BLaER1 treated with 17β-estradiol and CSF1 and Interleukin-3, amounts not matched to agents 10 nM and 100 nM (cell line): ENCODE results near the gene DNAH3.
"Not testable (repeated sequence)": the region's sequence is repeated elsewhere in the genome, so short reads cannot be mapped to it uniquely, and the experiment has no call there.

Source experiments
- H3K27ac ChIP-seq, 11 experiments: shearing (Covaris generic); formaldehyde crosslinking; 2 replicates each; pipeline ENCODE4 v1.8.1; 2022
- H3K27me3 ChIP-seq, 11 experiments: shearing (Covaris generic); formaldehyde crosslinking; 2 replicates each; pipeline ENCODE4 v1.8.1; 2022
- H3K36me3 ChIP-seq, 11 experiments: shearing (Covaris generic); formaldehyde crosslinking; 2 replicates each; pipeline ENCODE4 v1.8.1; 2022
- H3K4me1 ChIP-seq, 10 experiments: shearing (Covaris generic); formaldehyde crosslinking; 2 replicates each; pipeline ENCODE4 v1.8.1; 2022
- H3K4me2 ChIP-seq, 11 experiments: shearing (Covaris generic); formaldehyde crosslinking; 2 replicates each; pipeline ENCODE4 v1.8.1; 2022
- H3K4me3 ChIP-seq, 10 experiments: shearing (Covaris generic); formaldehyde crosslinking; 2 replicates each; pipeline ENCODE4 v1.8.1; 2022
- H3K9ac ChIP-seq, 11 experiments: shearing (Covaris generic); formaldehyde crosslinking; 2 replicates each; pipeline ENCODE4 v1.8.1; 2022
- H3K9me3 ChIP-seq, 11 experiments: shearing (Covaris generic); formaldehyde crosslinking; replicated peaks in 1 of 11; 2 replicates each; pipeline ENCODE4 v1.8.1; 2022
- H4K20me1 ChIP-seq, 11 experiments: shearing (Covaris generic); formaldehyde crosslinking; 2 replicates each; pipeline ENCODE4 v1.8.1; 2022
- Cebpa-rat ChIP-seq, 11 experiments: shearing (Covaris generic); IDR thresholded peaks; 2 replicates each; pipeline ENCODE4 v1.8.1; 2022

DNAH3 gene

DNA sequence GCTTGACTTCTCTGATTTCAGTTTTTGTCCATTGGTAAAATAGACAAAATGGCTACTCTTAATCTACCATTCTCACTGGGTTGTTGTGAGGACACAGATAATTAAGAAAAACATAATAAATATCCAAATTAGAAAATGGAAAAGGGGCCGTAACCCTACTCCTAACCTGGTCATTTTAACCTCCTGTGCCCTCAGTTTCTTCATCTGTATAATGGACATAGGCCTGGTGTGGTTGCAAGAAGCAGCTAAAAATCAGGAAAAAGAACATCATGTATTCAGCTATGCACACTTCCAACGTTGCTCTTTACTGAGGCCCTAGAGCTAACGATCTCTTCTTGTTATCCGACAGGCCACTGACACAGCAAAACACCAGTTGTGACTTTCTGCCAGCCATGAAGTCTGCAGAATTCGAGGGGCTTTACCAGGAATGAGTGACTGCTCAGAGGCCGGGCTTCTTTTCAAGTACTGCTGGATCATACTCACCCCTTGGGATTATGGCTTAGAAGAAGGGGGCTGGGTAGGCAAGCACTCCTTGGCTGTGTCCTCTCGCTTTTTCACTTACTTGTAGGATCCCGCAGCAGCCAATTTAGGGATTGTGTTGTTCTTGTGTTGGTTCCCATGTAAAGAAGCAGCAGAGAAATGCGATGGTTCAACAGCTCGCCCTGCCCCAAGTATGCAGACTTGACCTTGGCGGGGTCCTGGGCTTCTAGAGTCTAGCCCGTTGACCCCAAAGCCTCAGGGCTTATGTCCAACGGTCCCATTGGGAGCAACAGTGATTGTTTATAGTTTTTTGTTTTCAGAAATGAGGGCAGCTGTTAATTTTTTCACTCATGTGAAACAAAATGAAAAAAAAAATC lies 28.7 kb upstream of the DNAH3 start:
- Histone ChIP-seq H3K27ac (no peak overlapping the region), H3K36me3 (peaks cover 82 to 100% (median 93%) of the 10 kb centered on the region in 11 experiments)

DNA sequence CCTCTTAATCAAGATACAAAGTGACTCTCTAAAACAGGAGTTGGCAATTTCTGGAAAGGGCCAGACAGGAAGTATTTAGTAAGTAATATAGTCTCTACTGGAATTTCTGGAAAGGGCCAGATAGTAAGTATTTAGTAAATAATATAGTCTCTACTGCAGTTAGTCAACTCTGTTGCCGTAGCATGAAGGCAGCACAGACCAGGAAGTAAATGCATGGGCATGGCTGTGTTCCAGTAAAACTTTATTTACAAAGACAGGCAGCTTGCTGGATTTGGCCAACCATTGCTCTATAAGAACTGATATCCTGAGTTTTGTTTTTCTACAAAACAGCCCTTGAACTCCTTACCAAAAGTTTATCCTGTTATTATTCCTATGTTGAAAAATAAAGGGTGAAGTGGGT lies 24.8 kb upstream of the DNAH3 start:
- Histone ChIP-seq H3K9ac (no peak overlapping the region), H3K27ac (no peak overlapping the region), H3K4me2 (no peak overlapping the region), H4K20me1 (no peaks in the 10 kb centered on the region), H3K27me3 (no peaks in the 10 kb centered on the region), H3K4me1 (no peaks in the 10 kb centered on the region), H3K9me3 (peaks cover 19 to 30% (median 24%) of the 10 kb centered on the region in 11 experiments), H3K36me3 (peaks cover 80 to 100% (median 97%) of the 10 kb centered on the region in 11 experiments), H3K4me3 (no peak overlapping the region)
- no peak for TF ChIP-seq Cebpa-rat (IDR thresholded peaks at IDR 0.05)

More for the DNA sequence above, 28.7 kb upstream of the DNAH3 start:
- no peak overlapping the region for H3K9ac ChIP-seq
- no peak for TF ChIP-seq Cebpa-rat (IDR thresholded peaks at IDR 0.05)
- no peaks in the 10 kb centered on the region for H4K20me1 ChIP-seq
- H3K4me2 ChIP-seq = no peak overlapping the region
- H3K9me3 ChIP-seq = peaks cover 59 to 69% (median 64%) of the 10 kb centered on the region in 11 experiments
- no peak overlapping the region for H3K4me3 ChIP-seq
- H3K4me1 ChIP-seq = peaks cover 0 to 4% (median 2%) of the 10 kb centered on the region in 10 experiments; a peak in 12 of 20 replicates
- no peaks in the 10 kb centered on the region for H3K27me3 ChIP-seq

DNA sequence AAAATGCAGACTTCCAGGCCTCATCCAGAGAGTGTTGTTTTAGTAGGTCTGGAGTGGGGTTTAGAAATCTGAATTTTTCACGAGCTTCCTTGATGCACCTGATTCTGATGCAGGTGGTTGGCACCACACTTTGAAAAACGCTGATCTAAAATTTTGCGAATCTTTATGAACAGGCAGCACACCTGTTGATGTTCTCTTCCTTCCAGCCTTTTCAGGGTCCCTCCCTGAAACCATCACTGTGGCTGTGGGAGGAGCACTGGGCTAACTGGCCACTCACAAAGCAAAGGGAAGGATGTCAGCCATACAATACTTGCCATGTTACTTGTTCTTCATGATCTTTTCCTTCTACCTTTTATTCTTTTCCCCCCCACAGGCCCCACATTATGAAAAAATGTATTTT lies 22.0 kb upstream of the DNAH3 start:
- Histone ChIP-seq H3K9me3 (peaks cover 0 to 2% (median 0%) of the 10 kb centered on the region in 11 experiments; a peak in 3 of 22 replicates), H3K36me3 (peaks cover 57 to 87% (median 83%) of the 10 kb centered on the region in 11 experiments), H3K4me2 (no peak overlapping the region)

GRCh38 chr16:21170116-21170515 lies 19.5 kb upstream of the DNAH3 start:
- not testable (repeated sequence) for H3K4me1 ChIP-seq, H4K20me1 ChIP-seq, H3K9ac ChIP-seq, H3K4me3 ChIP-seq, H3K27ac ChIP-seq, H3K9me3 ChIP-seq, H3K27me3 ChIP-seq, H3K4me2 ChIP-seq
- peaks cover 59 to 88% (median 81%) of the 10 kb centered on the region in 11 experiments for H3K36me3 ChIP-seq

More for the DNA sequence above, 22.0 kb upstream of the DNAH3 start:
- H3K4me3 ChIP-seq = no peak overlapping the region
- H3K27me3 ChIP-seq = no peaks in the 10 kb centered on the region
- H3K4me1 ChIP-seq = 0 out of 20 replicates have a peak, but pooled peaks cover 0 to 6% (median 0%) of the 10 kb centered on the region in 10 experiments
- no peak overlapping the region for H3K27ac ChIP-seq
- no peaks in the 10 kb centered on the region; a peak in 2 of 22 replicates for H4K20me1 ChIP-seq
- TF ChIP-seq Cebpa-rat (IDR thresholded peaks at IDR 0.05) = no peak
- H3K9ac ChIP-seq = no peak overlapping the region

- Histone ChIP-seq H3K9ac (no peak overlapping the region), H3K27me3 (no peaks in the 10 kb centered on the region), H3K9me3 (no peaks in the 10 kb centered on the region), H4K20me1 (peaks cover 0 to 13% (median 0%) of the 10 kb centered on the region in 11 experiments; a peak in 4 of 22 replicates), H3K4me1 (0 out of 20 replicates have a peak, but pooled peaks cover 0 to 6% (median 0%) of the 10 kb centered on the region in 10 experiments), H3K4me3 (no peak overlapping the region), H3K36me3 (peaks cover 59 to 88% (median 81%) of the 10 kb centered on the region in 11 experiments), H3K27ac (no peak overlapping the region), H3K4me2 (no peak overlapping the region)
- no peak for TF ChIP-seq Cebpa-rat (IDR thresholded peaks at IDR 0.05)
Measured at GRCh38 chr16:21169249-21169981, 18.8 kb upstream of the DNAH3 start.

DNA sequence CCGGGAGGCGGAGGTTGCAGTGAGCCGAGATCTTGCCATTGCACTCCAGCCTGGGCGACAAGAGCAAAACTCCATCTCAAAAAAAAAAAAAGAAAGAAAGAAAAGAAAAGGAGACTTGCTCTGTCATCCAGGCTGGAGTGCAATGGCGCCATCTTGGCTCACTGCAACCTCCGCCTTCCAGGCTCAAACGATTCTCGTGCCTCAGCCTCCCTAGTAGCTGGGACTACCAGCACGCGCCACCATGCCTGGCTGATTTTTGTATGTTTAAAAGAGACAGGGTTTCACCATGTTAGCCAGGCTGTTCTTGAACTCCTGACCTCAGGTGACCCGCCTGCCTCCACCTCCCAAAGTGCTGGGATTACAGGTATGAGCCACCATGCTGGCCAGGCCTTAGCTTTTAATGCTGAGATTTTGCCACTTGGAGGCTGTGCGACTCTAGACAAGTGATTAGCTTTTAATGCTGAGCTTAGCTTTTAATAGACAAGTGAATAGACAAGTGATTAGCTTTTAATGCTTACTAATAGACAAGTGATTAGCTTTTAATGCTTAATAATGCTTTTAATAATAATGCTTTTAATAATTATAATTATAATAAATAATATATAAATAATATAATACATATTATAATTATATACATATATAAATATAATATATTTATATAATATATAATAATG lies 17.4 kb upstream of the DNAH3 start:
- no peak for TF ChIP-seq Cebpa-rat (IDR thresholded peaks at IDR 0.05)
- H3K4me1 ChIP-seq = 0 out of 20 replicates have a peak, but pooled peaks cover 0 to 6% (median 0%) of the 10 kb centered on the region in 10 experiments
- no peaks in the 10 kb centered on the region for H3K27me3 ChIP-seq
- H3K36me3 ChIP-seq = peaks cover 67 to 88% (median 81%) of the 10 kb centered on the region in 11 experiments
- no peaks in the 10 kb centered on the region for H3K9me3 ChIP-seq
- H3K4me2 ChIP-seq = no peak overlapping the region
- H3K4me3 ChIP-seq = no peak overlapping the region
- no peak overlapping the region for H3K9ac ChIP-seq
- peaks cover 0 to 21% (median 0%) of the 10 kb centered on the region in 11 experiments; a peak in 5 of 22 replicates for H4K20me1 ChIP-seq
- no peak overlapping the region for H3K27ac ChIP-seq

DNA sequence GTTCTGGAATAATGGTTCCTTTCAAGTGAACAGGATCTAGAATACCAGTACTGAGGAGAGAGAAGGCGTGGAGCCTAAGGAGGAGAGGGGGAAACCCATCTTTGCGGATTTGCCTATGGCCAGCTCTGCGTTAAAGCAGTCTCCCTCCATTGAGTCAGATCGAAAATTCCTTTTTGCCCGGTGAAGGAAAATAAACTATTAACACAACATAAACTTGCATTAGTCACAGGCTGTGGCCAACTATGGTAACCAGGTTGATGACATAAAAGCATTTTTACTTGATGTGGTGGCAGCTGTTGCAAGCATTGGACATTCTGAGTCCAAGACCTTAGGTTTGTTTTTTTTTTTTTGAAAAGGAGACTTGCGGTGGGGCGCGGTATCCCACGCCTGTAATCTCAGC lies 16.7 kb upstream of the DNAH3 start:
- Histone ChIP-seq H3K9me3 (no peaks in the 10 kb centered on the region), H4K20me1 (peaks cover 0 to 21% (median 0%) of the 10 kb centered on the region in 11 experiments; a peak in 5 of 22 replicates), H3K27ac (no peak overlapping the region), H3K27me3 (no peaks in the 10 kb centered on the region), H3K4me1 (0 out of 20 replicates have a peak, but pooled peaks cover 0 to 6% (median 0%) of the 10 kb centered on the region in 10 experiments), H3K9ac (no peak overlapping the region), H3K36me3 (peaks cover 68 to 88% (median 81%) of the 10 kb centered on the region in 11 experiments), H3K4me3 (no peak overlapping the region), H3K4me2 (no peak overlapping the region)
- TF ChIP-seq Cebpa-rat (IDR thresholded peaks at IDR 0.05) = no peak

GRCh38 chr16:21166561-21166961 lies 15.9 kb upstream of the DNAH3 start:
- no peak for TF ChIP-seq Cebpa-rat (IDR thresholded peaks at IDR 0.05)
- no peak overlapping the region for H3K4me3 ChIP-seq
- 0 out of 20 replicates have a peak, but pooled peaks cover 0 to 6% (median 0%) of the 10 kb centered on the region in 10 experiments for H3K4me1 ChIP-seq
- H3K9ac ChIP-seq = no peak overlapping the region
- no peaks in the 10 kb centered on the region for H3K27me3 ChIP-seq
- H3K27ac ChIP-seq = no peak overlapping the region
- no peaks in the 10 kb centered on the region for H3K9me3 ChIP-seq
- H3K4me2 ChIP-seq = no peak overlapping the region
- peaks cover 0 to 21% (median 0%) of the 10 kb centered on the region in 11 experiments; a peak in 5 of 22 replicates for H4K20me1 ChIP-seq
- H3K36me3 ChIP-seq = peaks cover 63 to 88% (median 79%) of the 10 kb centered on the region in 11 experiments
